ENCODE results near the gene MTNR1A.

Gene MTNR1A

GRCh38 chr4:186566068-186566467, 10.7 kb upstream of the MTNR1A start:
- no peak for TF ChIP-seq CTCF (IDR thresholded peaks at IDR 0.05; ENCODE audit: insufficient read depth, low read depth, low read length, missing control alignments)
- peak; percentile 33 for DNase-seq (ENCODE audit: low read depth)
- H3K4me3 ChIP-seq (ENCODE audit: low read length): no peak overlapping the region

GRCh38 chr4:186563761-186564160, 8.4 kb upstream of the MTNR1A start:
- TF ChIP-seq CTCF (IDR thresholded peaks at IDR 0.05; ENCODE audit: insufficient read depth, low read depth, low read length, missing control alignments): no peak
- no peak overlapping the region for H3K4me3 ChIP-seq (ENCODE audit: low read length)
- no peak for DNase-seq (ENCODE audit: low read depth)

GRCh38 chr4:186561748-186562147, 6.4 kb upstream of the MTNR1A start:
- DNase-seq (ENCODE audit: low read depth): no peak
- no peak for TF ChIP-seq CTCF (IDR thresholded peaks at IDR 0.05; ENCODE audit: insufficient read depth, low read depth, low read length, missing control alignments)
- H3K4me3 ChIP-seq (ENCODE audit: low read length): no peak overlapping the region

GRCh38 chr4:186560647-186561046, 5.3 kb upstream of the MTNR1A start:
- no peak for TF ChIP-seq CTCF (IDR thresholded peaks at IDR 0.05; ENCODE audit: insufficient read depth, low read depth, low read length, missing control alignments)
- no peak for DNase-seq (ENCODE audit: low read depth)
- H3K4me3 ChIP-seq (ENCODE audit: low read length): no peak overlapping the region

- TF ChIP-seq CTCF (IDR thresholded peaks at IDR 0.05; ENCODE audit: insufficient read depth, low read depth, low read length, missing control alignments): no peak
- DNase-seq (ENCODE audit: low read depth): peak; percentile 35
- no peak overlapping the region for H3K4me3 ChIP-seq (ENCODE audit: low read length)
Measured at GRCh38 chr4:186557486-186557885, 2.1 kb upstream of the MTNR1A start.

- no peak for DNase-seq (ENCODE audit: low read depth)
- TF ChIP-seq CTCF (IDR thresholded peaks at IDR 0.05; ENCODE audit: insufficient read depth, low read depth, low read length, missing control alignments): no peak
- H3K4me3 ChIP-seq (ENCODE audit: low read length): no peak overlapping the region
Measured at GRCh38 chr4:186557061-186557460, 1.7 kb upstream of the MTNR1A start.

- peak; percentile 57 for TF ChIP-seq CTCF (IDR thresholded peaks at IDR 0.05; ENCODE audit: insufficient read depth, low read depth, low read length, missing control alignments)
- DNase-seq (ENCODE audit: low read depth): peak; percentile 60
- H3K4me3 ChIP-seq (ENCODE audit: low read length): peak overlapping the region; percentile 41
Measured at GRCh38 chr4:186554539-186554913, 841 bp downstream of the MTNR1A start.
